HepG2 (cell line): Measurements from ENCODE around the gene GGT1. TPM values are rescaled to one million over a fixed set of nuclear protein-coding genes. Genes with fewer than 3 reads are reported as not detected.

Experiments
- CTCF ChIP-seq: sonication (generic); formaldehyde crosslinking; IDR thresholded peaks from 2 replicates; pipeline ENCODE4 v1.5.0; 2020; ENCODE audit warnings: mild to moderate bottlenecking, missing genetic modification reagents, moderate library complexity
- DMTF1 ChIP-seq: sonication (generic); formaldehyde crosslinking; IDR thresholded peaks from 2 replicates; pipeline ENCODE4 v1.4.0; 2020; ENCODE audit warnings: mild to moderate bottlenecking, missing genetic modification reagents
- HOMEZ ChIP-seq: IDR thresholded peaks from 2 replicates; pipeline ENCODE4 v1.6.1; 2016; ENCODE audit warnings: low read depth
- NR3C1 ChIP-seq: sonication (generic); formaldehyde crosslinking; IDR thresholded peaks from 2 replicates; pipeline ENCODE4 v1.4.0; 2020; ENCODE audit warnings: missing genetic modification reagents
- PAXIP1 ChIP-seq: sonication (generic); formaldehyde crosslinking; conservative IDR thresholded peaks from 2 replicates; pipeline ENCODE4 v1.4.0; 2020; ENCODE audit warnings: mild to moderate bottlenecking, missing genetic modification reagents, moderate library complexity
- RBM39 ChIP-seq: fragments of 200-400 bp; formaldehyde crosslinking; IDR thresholded peaks from one replicate; pipeline ENCODE4 v1.6.1; 2018; ENCODE audit warnings: antibody characterized with exemption, mild to moderate bottlenecking, low read depth, low read length; ENCODE audit not compliant: poor library complexity, severe bottlenecking
- REL ChIP-seq: sonication (generic); formaldehyde crosslinking; conservative IDR thresholded peaks from 2 replicates; pipeline ENCODE4 v1.8.0; 2022; ENCODE audit warnings: mild to moderate bottlenecking, missing genetic modification reagents, moderate library complexity
- SIN3B ChIP-seq: fragments of 150-350 bp; IDR thresholded peaks from 2 replicates; pipeline ENCODE4 v1.6.1; 2014; ENCODE audit warnings: low read length
- ZNF317 ChIP-seq: sonication (generic); formaldehyde crosslinking; IDR thresholded peaks from 2 replicates; pipeline ENCODE4 v1.5.0; 2020; ENCODE audit warnings: mild to moderate bottlenecking, missing genetic modification reagents
- ZNF354B ChIP-seq: sonication (generic); formaldehyde crosslinking; IDR thresholded peaks from 2 replicates; pipeline ENCODE4 v1.8.0; 2022; ENCODE audit warnings: mild to moderate bottlenecking, missing genetic modification reagents
- ZNF589 ChIP-seq: sonication (generic); formaldehyde crosslinking; conservative IDR thresholded peaks from 2 replicates; pipeline ENCODE4 v1.8.0; 2022; ENCODE audit warnings: mild to moderate bottlenecking, moderate library complexity, missing genetic modification reagents
- ZNF670 ChIP-seq: sonication (generic); formaldehyde crosslinking; IDR thresholded peaks from 2 replicates; pipeline ENCODE4 v1.8.0; 2022; ENCODE audit warnings: mild to moderate bottlenecking, missing genetic modification reagents, borderline replicate concordance
- ZNF746 ChIP-seq: sonication (generic); formaldehyde crosslinking; IDR thresholded peaks from 2 replicates; pipeline ENCODE4 v1.8.0; 2022; ENCODE audit warnings: mild to moderate bottlenecking, missing genetic modification reagents
- ZSCAN12 ChIP-seq: sonication (generic); formaldehyde crosslinking; IDR thresholded peaks from 2 replicates; pipeline ENCODE4 v1.9.0; 2021; ENCODE audit warnings: mild to moderate bottlenecking, missing genetic modification reagents
- ZSCAN20 ChIP-seq: sonication (generic); formaldehyde crosslinking; IDR thresholded peaks from 2 replicates; pipeline ENCODE4 v1.4.0; 2020; ENCODE audit warnings: missing genetic modification reagents, mild to moderate bottlenecking, borderline replicate concordance
- ZSCAN30 ChIP-seq: sonication (generic); formaldehyde crosslinking; IDR thresholded peaks from 2 replicates; pipeline ENCODE4 v1.5.0; 2020; ENCODE audit warnings: mild to moderate bottlenecking, missing genetic modification reagents
- ZSCAN5A ChIP-seq: sonication (generic); formaldehyde crosslinking; IDR thresholded peaks from 2 replicates; pipeline ENCODE4 v1.8.0; 2022; ENCODE audit warnings: mild to moderate bottlenecking, missing genetic modification reagents, borderline replicate concordance
- polyA plus RNA-seq, 8 experiments: library from polyadenylated mRNA; depleted of rRNA in 3 of 8; stranded (reverse) in 7 of 8; unstranded in 1 of 8; fragments of >200 nt; fragmentation: Illumina TruSeq in 4 of 8; extraction: Trizol in 4 of 8; gene quantifications; 2 replicates each; pipeline versions ENCODE4 v1.2.1 to v1.2.3, GENCODE V29; 2011 to 2016; ENCODE audit warnings: low read depth in 4 of 8, missing spikeins in 1 of 8, mixed read lengths in 1 of 8; ENCODE audit not compliant: insufficient read depth in 1 of 8
- total RNA-seq, 5 experiments: library from RNA; depleted of rRNA; stranded (reverse); fragments of >200 nt; fragmentation: Illumina TruSeq; extraction: Trizol; gene quantifications; 2 replicates each; pipeline ENCODE4 v1.2.3, GENCODE V29; 2016; ENCODE audit warnings: low read depth in 1 of 5

The GGT1 gene
- total and polyA plus RNA-seq, 2 of the 13 experiments (the other 11 are each of a cell fraction or from before 2014, with no cell fraction given) = 29.9 to 103 TPM

GRCh38 chr22:24593836-24594568 lies 9.0 kb upstream of the GGT1 start (continued):
- TF ChIP-seq ZSCAN12 (CRISPR knock-in tag) (no peak), DMTF1 (no peak), SIN3B (no peak), ZNF589 (CRISPR knock-in tag) (no peak), CTCF (CRISPR knock-in tag) (no peak), RBM39 (no peak), ZSCAN20 (CRISPR knock-in tag) (peak; percentile 60; the same call in 1 of the 2 replicates), HOMEZ (CRISPR knock-in tag) (0 out of 2 replicates have a peak, but pooled peaks have one; percentile 24), NR3C1 (CRISPR knock-in tag) (no peak), ZSCAN30 (CRISPR knock-in tag) (no peak), PAXIP1 (CRISPR knock-in tag) (peak; percentile 72), REL (no peak), ZSCAN5A (CRISPR knock-in tag) (no peak), ZNF317 (CRISPR knock-in tag) (0 out of 2 replicates have a peak, but pooled peaks have one; percentile 12), ZNF670 (no peak), ZNF746 (CRISPR knock-in tag) (no peak), ZNF354B (no peak)
